HEK293T (cell line): Measurements from ENCODE around the gene EXOC3L4.
"Not testable (repeated sequence)": the region's sequence is repeated elsewhere in the genome, so short reads cannot be mapped to it uniquely, and the experiment has no call there.

Experiments used
- CTCF ChIA-PET: fragments of 350-600 bp; formaldehyde crosslinking; extraction: SDS; loops from one replicate; lab custom pipeline; 2021; ENCODE audit warnings: antibody characterized with exemption, inconsistent platforms; lab: Yijun Ruan, JAX
- POLR2A ChIA-PET: fragments of 350-600 bp; formaldehyde crosslinking; extraction: SDS; loops from one replicate; lab custom pipeline; 2020; ENCODE audit warnings: antibody characterized with exemption, inconsistent platforms; lab: Yijun Ruan, JAX
- DNase-seq: peaks from one replicate; pipeline ENCODE4 v3.0.0; 2012; ENCODE audit warnings: mixed read lengths; ENCODE audit errors: extremely low spot score
- ARNT ChIP-seq: fragments of 450-650 bp; IDR thresholded peaks from 2 replicates; pipeline ENCODE4 v1.6.1; 2017; ENCODE audit warnings: mild to moderate bottlenecking
- BHLHE40 ChIP-seq: fragments of 450-650 bp; IDR thresholded peaks from 2 replicates; pipeline ENCODE4 v1.6.1; 2016; ENCODE audit warnings: mild to moderate bottlenecking, moderate library complexity, borderline replicate concordance
- CTBP1 ChIP-seq: fragments of 450-650 bp; IDR thresholded peaks from 2 replicates; pipeline ENCODE4 v1.6.1; 2016; ENCODE audit warnings: borderline replicate concordance
- ELF4 ChIP-seq: fragments of 450-650 bp; IDR thresholded peaks from 2 replicates; pipeline ENCODE4 v1.6.1; 2017; ENCODE audit warnings: antibody characterized with exemption
- FOXA1 ChIP-seq: fragments of 450-650 bp; IDR thresholded peaks from 2 replicates; pipeline ENCODE4 v1.6.1; 2016; ENCODE audit warnings: mild to moderate bottlenecking
- FOXK2 ChIP-seq: fragments of 450-650 bp; IDR thresholded peaks from 2 replicates; pipeline ENCODE4 v1.6.1; 2016; ENCODE audit warnings: mild to moderate bottlenecking
- FOXM1 ChIP-seq: fragments of 450-650 bp; IDR thresholded peaks from 2 replicates; pipeline ENCODE4 v1.6.1; 2017; ENCODE audit warnings: mild to moderate bottlenecking, borderline replicate concordance
- HDGF ChIP-seq: fragments of 450-650 bp; IDR thresholded peaks from 2 replicates; pipeline ENCODE4 v1.6.1; 2017; ENCODE audit warnings: antibody characterized with exemption, borderline replicate concordance
- L3MBTL2 ChIP-seq: fragments of 450-650 bp; conservative IDR thresholded peaks from 2 replicates; pipeline ENCODE4 v1.6.1; 2016; ENCODE audit warnings: mild to moderate bottlenecking
- LEF1 ChIP-seq: fragments of 450-650 bp; IDR thresholded peaks from 2 replicates; pipeline ENCODE4 v1.6.1; 2017; ENCODE audit warnings: mild to moderate bottlenecking, borderline replicate concordance
- NFRKB ChIP-seq: fragments of 450-650 bp; IDR thresholded peaks from 2 replicates; pipeline ENCODE4 v1.6.1; 2016; ENCODE audit warnings: mild to moderate bottlenecking, moderate library complexity
- SP1 ChIP-seq: fragments of 450-650 bp; IDR thresholded peaks from 2 replicates; pipeline ENCODE4 v1.6.1; 2017
- SUZ12 ChIP-seq: fragments of 450-650 bp; IDR thresholded peaks from 2 replicates; pipeline ENCODE4 v1.6.1; 2016; ENCODE audit warnings: mild to moderate bottlenecking
- TARDBP ChIP-seq: fragments of 450-650 bp; IDR thresholded peaks from 2 replicates; pipeline ENCODE4 v1.6.1; 2016
- ZNF384 ChIP-seq: fragments of 450-650 bp; IDR thresholded peaks from 2 replicates; pipeline ENCODE4 v1.6.1; 2016
- TF ChIP-seq, protein P1 (sequence below): fragments of 450-650 bp; IDR thresholded peaks from 2 replicates; pipeline ENCODE4 v1.6.1; 2016

The EXOC3L4 gene

DNA sequence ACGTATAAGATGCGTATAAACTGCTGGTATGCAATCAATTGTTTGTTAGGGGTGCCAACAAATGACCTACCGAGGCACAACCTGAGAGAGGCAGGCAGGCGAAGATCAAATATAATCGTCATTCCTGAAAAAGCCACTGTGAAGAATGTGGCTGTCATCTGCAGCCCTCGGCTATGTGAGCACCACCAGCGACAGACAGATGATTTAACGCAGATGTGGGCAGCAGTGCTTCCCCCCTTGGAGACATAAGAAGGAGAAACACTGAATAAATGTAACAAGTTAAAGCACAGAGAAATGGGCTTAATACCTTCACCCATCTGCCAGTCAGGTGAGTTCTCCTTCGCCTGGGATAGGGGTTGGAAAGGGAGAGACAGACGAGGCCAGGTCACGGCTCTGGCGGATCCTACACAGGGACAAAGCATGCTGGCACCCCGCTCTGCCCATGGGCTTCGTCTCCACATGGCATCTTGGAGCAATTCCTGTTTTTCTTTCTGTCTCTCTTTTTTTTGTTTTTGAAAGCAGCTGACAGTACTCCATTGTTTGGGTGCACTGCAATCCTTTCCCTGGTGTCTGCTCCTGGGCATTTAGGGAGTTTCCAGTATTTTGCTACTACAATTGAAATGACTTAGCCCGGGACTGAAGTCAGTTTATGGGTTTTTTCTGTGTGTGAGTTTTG is 56.9 kb downstream of the EXOC3L4 start:
- ChIA-PET CTCF (interaction anchor here (0.5 kb wide), 1 partner anchor 557 kb away, joined by 7 read pairs; no protein-coding TSS in a partner anchor), POLR2A (no interaction called here)
- DNase-seq: no peak
- TF ChIP-seq L3MBTL2: no peak
- TF ChIP-seq CTBP1: no peak
- no peak for TF ChIP-seq SP1
- TF ChIP-seq SUZ12: no peak
- TF ChIP-seq FOXA1: no peak

DNA sequence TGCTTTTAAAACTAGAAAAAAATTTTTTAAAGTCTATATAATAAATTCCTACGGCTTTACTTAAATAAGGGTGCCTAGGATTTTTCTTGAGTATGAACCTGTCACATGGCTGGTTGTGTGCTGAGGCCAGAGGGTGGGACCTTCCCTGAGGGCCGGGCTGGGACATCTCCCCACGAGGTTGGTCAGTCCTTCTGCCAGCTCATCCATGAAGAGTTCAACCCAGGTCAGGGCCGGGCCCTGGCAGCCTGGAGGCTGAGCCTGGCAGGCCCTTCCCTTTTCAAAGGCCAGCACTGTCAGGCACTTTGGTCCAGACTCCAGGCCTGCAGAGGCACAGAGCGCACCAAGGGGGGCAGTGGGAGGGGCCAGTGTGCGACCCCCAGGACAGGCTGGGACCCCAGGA is 60.5 kb downstream of the EXOC3L4 start:
- POLR2A ChIA-PET: no interaction called here
- no peak for TF ChIP-seq LEF1
- no peak for TF ChIP-seq FOXK2
- no peak for TF ChIP-seq CTBP1
- TF ChIP-seq HDGF: no peak
- no peak for TF ChIP-seq FOXA1
- TF ChIP-seq, protein P1, sequence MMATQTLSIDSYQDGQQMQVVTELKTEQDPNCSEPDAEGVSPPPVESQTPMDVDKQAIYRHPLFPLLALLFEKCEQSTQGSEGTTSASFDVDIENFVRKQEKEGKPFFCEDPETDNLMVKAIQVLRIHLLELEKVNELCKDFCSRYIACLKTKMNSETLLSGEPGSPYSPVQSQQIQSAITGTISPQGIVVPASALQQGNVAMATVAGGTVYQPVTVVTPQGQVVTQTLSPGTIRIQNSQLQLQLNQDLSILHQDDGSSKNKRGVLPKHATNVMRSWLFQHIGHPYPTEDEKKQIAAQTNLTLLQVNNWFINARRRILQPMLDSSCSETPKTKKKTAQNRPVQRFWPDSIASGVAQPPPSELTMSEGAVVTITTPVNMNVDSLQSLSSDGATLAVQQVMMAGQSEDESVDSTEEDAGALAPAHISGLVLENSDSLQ: no peak
- TF ChIP-seq BHLHE40: no peak
- TF ChIP-seq ELF4: no peak
- TF ChIP-seq L3MBTL2: no peak
- TF ChIP-seq FOXM1: no peak
- no peak for DNase-seq
- CTCF ChIA-PET: no interaction called here

DNA sequence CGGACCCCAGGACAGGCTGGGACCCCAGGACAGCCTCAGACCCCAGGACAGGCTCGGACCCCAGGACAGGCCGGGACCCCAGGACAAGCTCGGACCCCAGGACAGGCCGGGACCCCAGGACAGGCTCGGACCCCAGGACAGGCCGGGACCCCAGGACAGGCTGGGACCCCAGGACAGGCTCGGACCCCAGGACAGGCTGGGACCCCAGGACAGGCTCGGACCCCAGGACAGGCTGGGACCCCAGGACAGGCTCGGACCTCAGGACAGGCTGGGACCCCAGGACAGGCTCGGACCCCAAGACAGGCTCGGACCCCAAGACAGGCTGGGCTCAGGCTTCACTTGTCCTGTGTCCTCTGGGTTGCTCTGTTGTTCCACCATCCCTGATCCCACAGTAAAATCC is 60.9 kb downstream of the EXOC3L4 start:
- POLR2A ChIA-PET, DNase-seq, CTCF ChIA-PET: not testable (repeated sequence)

DNA sequence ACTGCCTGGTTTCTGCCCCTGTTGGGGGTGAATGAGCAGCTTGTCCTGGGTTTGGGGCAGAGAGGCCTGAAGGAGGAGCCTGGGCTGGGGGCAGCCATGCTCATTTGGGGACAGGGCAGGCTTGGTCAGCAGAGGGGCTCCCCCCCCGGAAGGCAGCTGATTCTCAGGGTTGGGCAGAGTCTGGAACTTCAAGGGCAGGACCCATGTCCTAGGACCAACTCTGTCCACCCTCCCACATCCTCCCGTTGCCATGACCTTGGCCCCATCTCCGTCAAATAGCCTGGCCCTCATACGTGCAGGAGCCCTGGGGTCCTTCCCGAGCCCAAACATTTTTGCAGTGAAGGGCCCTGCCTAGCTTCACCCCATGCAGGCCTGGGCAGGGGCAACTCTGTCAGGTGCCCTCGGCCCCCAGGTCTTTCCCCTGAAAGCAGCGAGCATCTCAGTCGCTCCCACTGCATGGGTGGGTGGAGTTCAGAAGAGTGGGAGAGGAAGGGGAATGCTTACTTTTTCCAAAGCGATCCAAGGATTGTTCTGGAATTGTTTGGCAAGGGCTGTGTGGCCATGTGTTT is 61.4 kb downstream of the EXOC3L4 start:
- TF ChIP-seq ELF4: no peak
- TF ChIP-seq NFRKB: no peak
- no peak for TF ChIP-seq BHLHE40
- TF ChIP-seq SP1: no peak
- TF ChIP-seq, protein P1: no peak
- no peak for TF ChIP-seq SUZ12
- TF ChIP-seq ARNT: no peak
- TF ChIP-seq HDGF: no peak
- no peak for TF ChIP-seq LEF1
- TF ChIP-seq FOXM1: no peak
- TF ChIP-seq ZNF384: no peak
- TF ChIP-seq TARDBP: no peak
- TF ChIP-seq L3MBTL2: no peak
- TF ChIP-seq FOXK2: no peak
- DNase-seq: no peak
- ChIA-PET POLR2A (no interaction called here), CTCF (no interaction called here)

DNA sequence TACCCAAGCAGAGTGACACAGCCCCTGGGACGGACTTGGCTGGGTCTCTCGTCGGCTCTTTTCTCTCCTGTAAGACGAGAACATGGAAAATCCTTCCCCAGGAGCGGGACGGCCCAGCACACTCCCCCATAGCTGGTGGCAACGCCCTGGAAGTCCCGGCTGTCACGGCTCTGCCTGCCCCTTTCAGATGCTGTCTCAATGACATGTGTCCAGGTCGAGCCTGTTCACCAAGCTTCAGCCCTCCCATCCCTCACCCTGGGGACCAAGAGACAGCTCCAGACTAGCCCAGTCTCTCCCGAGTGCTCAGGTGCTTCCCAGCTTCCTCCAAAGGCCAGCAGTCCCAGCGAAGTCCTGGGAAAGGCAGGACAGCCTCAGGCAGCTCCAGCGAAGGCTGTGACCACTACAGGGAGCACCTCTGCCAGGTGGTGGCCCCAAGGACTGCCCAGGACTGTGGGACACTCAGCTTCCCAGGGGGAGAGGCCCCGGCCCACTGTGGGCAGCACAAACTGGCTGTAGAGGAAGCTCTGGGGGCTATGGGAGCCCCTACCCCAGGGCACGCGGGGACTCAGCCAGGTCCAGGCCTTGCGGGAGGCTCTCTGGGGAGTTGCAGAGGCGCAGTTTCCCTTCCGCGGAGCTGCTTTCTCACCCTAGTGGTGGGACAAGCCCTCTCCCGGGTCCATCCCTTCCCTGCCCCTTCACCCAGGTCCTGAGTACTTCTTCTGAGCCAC is 62.3 kb downstream of the EXOC3L4 start:
- POLR2A ChIA-PET: interaction anchor here (0.7 kb wide), 1 partner anchor 178 kb away, joined by 3 read pairs; the partner anchor contains the start of gene EIF5
- TF ChIP-seq FOXK2 (no peak), ARNT (no peak), LEF1 (no peak)
- TF ChIP-seq, protein P1: no peak; the same call in 1 of the 2 replicates
- DNase-seq: no peak
- CTCF ChIA-PET: interaction anchor here (1.6 kb wide), 1 partner anchor 16 kb away, joined by 3 read pairs; no protein-coding TSS in a partner anchor

DNA sequence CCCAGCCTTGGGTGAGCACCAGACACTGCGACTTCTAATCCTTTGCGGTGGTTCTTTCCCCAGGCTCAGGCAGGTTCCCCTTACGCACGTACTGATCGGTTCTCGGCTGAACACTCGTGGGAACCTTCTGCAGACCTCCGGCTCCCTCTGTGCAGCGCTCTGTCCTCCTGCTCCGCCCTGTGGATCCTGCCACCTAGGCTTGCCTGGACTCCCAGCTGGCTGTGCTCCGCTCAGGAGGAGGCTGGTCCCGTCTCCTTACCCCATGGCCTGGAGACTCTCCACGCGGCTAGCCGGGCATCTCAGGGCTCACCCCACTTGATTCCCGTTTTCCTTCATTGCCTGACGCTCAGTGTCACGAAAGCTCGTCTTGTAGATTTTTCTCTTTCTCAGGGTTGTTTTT is 63.4 kb downstream of the EXOC3L4 start:
- TF ChIP-seq BHLHE40: no peak
- TF ChIP-seq, protein P1: no peak
- no peak for TF ChIP-seq FOXK2
- TF ChIP-seq SUZ12: no peak
- no peak for TF ChIP-seq TARDBP
- no peak for TF ChIP-seq ELF4
- TF ChIP-seq FOXM1: no peak
- CTCF ChIA-PET: interaction anchor here (1.6 kb wide), 1 partner anchor 17 kb away, joined by 3 read pairs; no protein-coding TSS in a partner anchor
- POLR2A ChIA-PET: no interaction called here
- no peak for DNase-seq
